ENCODE data around the gene CD59.

- TF ChIP-seq CTCF (conservative IDR thresholded peaks at IDR 0.05; ENCODE audit: low read depth, low read length): no peak
- TF ChIP-seq EZH2phosphoT487 (IDR thresholded peaks at IDR 0.05; ENCODE audit: borderline replicate concordance, low read length): no peak
- no peak for TF ChIP-seq EZH2 (IDR thresholded peaks at IDR 0.05; ENCODE audit: low read length, unreplicated experiment)
These were observed 29.7 kb downstream of the CD59 start for GRCh38 chr11:33706546-33706945.

Data from PC-3 (cell line).